Spinal cord (tissue), 10 donors: ENCODE measurements around the gene TRIM17. TPM values are rescaled to one million over a fixed set of nuclear protein-coding genes. Genes with fewer than 3 reads are reported as not detected.
A peak's percentile ranks its signal among the peaks of the same experiment; 100 is the strongest.

Source experiments
- DNase-seq, 6 donors: peaks; one replicate each; pipeline versions ENCODE4 v3.0.0 to v3.0.0-alpha.2; 2013 to 2015; ENCODE audit warnings: low spot score in 6 of 6, low read depth in 4 of 6
- H3K27ac ChIP-seq: one replicate; pipeline ENCODE4 v1.5.1; 2013; ENCODE audit warnings: low read depth, low read length, control low read depth
- H3K27me3 ChIP-seq: one replicate; pipeline ENCODE4 v1.6.1; 2013; ENCODE audit warnings: low read length; ENCODE audit not compliant: control insufficient read depth, insufficient read depth
- H3K36me3 ChIP-seq: one replicate; pipeline ENCODE4 v1.6.1; 2013; ENCODE audit warnings: low read length; ENCODE audit not compliant: control insufficient read depth, insufficient read depth
- H3K4me1 ChIP-seq: one replicate; pipeline ENCODE4 v1.6.1; 2013; ENCODE audit warnings: low read length; ENCODE audit not compliant: control insufficient read depth, insufficient read depth
- H3K4me3 ChIP-seq: one replicate; pipeline ENCODE4 v1.5.1; 2013; ENCODE audit warnings: low read depth, low read length, control low read depth
- H3K9me3 ChIP-seq: one replicate; pipeline ENCODE4 v1.6.1; 2013; ENCODE audit warnings: low read length; ENCODE audit not compliant: control insufficient read depth, insufficient read depth
- WGBS: methylation state at CpG from one replicate; pipeline ENCODE4 v1.1.5; 2013; ENCODE audit warnings: missing lambda C conversion rate; ENCODE audit not compliant: insufficient coverage; 5-methylcytosine and 5-hydroxymethylcytosine counted together
- long read RNA-seq, 4 donors: transcript quantifications; one replicate each; lab custom pipeline, GENCODE V29; 2026
- polyA plus RNA-seq, 2 donors: library from polyadenylated mRNA; unstranded; fragments of 120-200 nt; gene quantifications; one replicate each; pipeline ENCODE4 v1.2.1, GENCODE V29; 2013; ENCODE audit not compliant: insufficient read length in 2 of 2
- total RNA-seq, 2 donors: library from RNA; depleted of rRNA in 1 of 2; stranded (reverse); fragments of 120-200 nt in 1 of 2; fragments of >200 nt in 1 of 2; gene quantifications; one replicate each; pipeline versions ENCODE4 v1.2.3 to v1.2.4, GENCODE V29; 2013 to 2014
- donor health status: healthy.

TRIM17 gene, protein sequence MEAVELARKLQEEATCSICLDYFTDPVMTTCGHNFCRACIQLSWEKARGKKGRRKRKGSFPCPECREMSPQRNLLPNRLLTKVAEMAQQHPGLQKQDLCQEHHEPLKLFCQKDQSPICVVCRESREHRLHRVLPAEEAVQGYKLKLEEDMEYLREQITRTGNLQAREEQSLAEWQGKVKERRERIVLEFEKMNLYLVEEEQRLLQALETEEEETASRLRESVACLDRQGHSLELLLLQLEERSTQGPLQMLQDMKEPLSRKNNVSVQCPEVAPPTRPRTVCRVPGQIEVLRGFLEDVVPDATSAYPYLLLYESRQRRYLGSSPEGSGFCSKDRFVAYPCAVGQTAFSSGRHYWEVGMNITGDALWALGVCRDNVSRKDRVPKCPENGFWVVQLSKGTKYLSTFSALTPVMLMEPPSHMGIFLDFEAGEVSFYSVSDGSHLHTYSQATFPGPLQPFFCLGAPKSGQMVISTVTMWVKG
- total RNA-seq (1 to 10 TPM; 2.2 to 5.2 TPM), polyA plus RNA-seq (1 to 10 TPM; 3.6 to 6.1 TPM)
- long read RNA-seq, donor 1, result 0 reads
- long read RNA-seq, donor 2, result 0 reads
- long read RNA-seq, donor 3, result 0 reads
- long read RNA-seq, donor 4, result 0 reads

DNA sequence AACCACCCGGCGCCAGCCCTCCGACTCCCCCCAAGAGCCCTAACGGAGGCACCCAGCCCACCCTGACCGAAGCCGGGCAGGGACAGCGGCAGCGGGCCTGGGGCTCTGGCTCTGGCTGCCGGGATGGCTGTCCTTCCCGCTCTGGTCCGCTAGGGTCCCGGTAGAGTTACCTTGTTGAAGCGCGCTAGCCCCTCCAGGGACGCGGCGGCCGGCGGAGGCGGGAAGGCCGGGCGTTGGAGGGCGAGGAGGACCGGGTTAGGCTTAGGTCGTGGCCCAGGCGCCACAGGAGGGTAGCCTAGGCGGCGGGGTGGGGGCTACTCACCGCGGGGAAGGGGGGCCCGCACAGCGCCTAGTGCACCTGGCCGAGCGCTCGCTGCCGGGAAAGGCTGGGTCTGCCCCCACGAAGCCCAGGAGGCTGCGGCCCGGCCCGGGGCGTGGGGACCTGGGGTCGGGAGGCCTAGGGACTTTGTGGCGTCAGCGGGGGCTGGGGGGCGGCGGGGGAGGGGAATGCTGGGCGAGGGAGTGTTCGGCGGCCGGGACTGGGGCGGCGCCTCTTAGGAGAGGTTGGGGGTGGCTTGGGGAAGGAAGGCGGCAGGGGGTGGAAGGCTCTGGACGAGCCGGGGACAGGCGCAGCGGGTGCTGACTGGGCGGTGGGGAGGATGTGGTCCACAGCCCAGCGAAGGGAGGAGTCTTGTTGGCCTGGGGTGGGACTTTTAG is at the start of gene TRIM17:
TSS of gene TRIM17 (minus strand) at position 645 of the 717 bp plus-strand sequence. CDS start 1,789 bp downstream, outside the sequence.
- no peak within 1 kb of the TSS for H3K27ac ChIP-seq
- DNase-seq, result peak in 2 of 6 donors; percentile 51
- WGBS, result under 1% methylated on average over 56 of the region's 59 CpGs

DNA sequence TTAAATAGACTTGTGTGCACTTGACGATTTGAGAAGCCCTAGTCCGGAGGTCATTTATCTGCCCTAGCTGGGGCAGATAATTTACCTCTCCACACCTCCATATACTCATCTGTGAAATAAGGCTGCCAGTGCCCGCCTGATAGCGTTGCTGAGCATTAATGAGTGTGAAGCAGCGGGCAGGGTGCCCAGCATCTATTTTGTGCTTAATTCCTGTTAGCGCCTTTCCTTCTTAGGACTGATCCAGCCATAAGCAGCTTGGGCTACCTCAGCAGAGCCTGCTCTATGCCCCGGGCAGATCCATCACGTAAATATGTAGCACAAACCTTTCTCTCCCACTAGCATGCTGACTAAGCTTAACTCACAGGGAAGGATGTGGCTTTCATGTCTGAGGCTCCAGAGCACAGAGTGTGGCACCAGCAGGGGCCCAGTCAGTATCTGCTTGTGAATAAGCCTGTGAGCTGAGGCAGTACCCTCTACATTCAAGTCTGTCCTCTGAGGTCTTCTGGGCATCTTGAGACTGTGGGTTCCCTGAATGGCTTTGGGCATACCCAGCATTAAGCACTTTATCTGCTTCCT is 49.0 kb upstream of the TRIM17 start:
- 33% methylated on average over 6 of the region's 8 CpGs for WGBS
- Histone ChIP-seq H3K36me3 (no peaks in the 10 kb centered on the region), H3K27ac (no peak overlapping the region), H3K4me3 (no peak overlapping the region), H3K9me3 (no peaks in the 10 kb centered on the region), H3K27me3 (peaks cover 32% of the 10 kb centered on the region), H3K4me1 (peaks cover 19% of the 10 kb centered on the region)
- DNase-seq, result peak in 2 of 6 donors; percentile 61 to 67

More for the DNA sequence above, at the start of gene TRIM17:
- Histone ChIP-seq H3K4me1 (peaks cover 25% of the 10 kb centered on the region), H3K36me3 (peaks cover 5% of the 10 kb centered on the region), H3K27me3 (peaks cover 27% of the 10 kb centered on the region), H3K9me3 (no peaks in the 10 kb centered on the region), H3K4me3 (peak within 1 kb of the TSS; percentile 46)

DNA sequence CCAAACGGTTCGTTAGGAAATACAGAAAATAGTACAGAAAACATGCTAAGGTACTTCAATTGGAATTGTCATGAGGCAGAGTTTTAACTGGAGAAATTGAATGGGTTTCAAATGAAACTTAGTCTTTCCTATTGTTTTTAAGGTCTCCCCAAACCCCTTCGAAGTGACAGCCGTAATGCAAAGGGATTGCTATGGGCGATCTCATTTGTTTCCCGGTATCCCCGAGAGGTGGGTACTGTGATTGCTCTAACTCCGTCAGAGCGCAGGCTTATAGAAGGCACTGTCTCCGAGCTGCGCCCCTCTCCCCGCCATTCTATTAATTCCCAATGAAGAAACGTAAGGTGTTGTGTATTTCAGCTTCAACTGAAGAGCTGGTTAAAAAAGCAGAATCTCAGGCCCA is 48.5 kb upstream of the TRIM17 start:
- Histone ChIP-seq H3K27me3 (peaks cover 29% of the 10 kb centered on the region), H3K4me1 (peaks cover 19% of the 10 kb centered on the region), H3K27ac (peak overlapping the region; percentile 76), H3K36me3 (no peaks in the 10 kb centered on the region), H3K9me3 (no peaks in the 10 kb centered on the region), H3K4me3 (peak overlapping the region; percentile 68)
- peak in 2 of 6 donors; percentile 54 to 88 for DNase-seq
- 0% methylated on average over 7 of the region's 13 CpGs for WGBS

DNA sequence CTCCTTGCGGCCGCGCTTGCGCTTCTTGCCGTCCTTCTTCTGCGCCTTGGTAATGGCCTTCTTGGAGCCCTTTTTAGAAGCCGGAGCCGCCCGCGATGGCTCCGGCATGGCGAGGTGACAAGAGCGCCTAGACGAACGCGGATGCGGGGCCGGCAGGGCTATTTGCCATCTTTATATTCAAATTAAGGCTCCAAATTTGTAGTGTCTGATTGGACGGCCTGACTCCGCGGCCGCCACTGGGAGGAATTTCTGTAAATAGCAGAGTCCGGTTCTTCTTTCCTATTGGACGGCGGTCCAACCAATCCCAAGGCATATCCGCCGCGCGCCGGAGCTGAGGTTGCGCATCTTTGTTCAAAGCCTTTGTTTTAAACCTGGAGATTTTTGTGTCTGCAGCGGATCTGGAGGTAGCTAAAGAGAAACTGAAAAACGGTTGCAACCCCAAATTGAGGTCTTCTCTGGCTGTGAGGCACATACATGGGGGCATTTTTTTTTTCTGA is 47.9 kb upstream of the TRIM17 start:
- Histone ChIP-seq H3K36me3 (no peaks in the 10 kb centered on the region), H3K4me3 (peak overlapping the region; percentile 68), H3K27ac (peak overlapping the region; percentile 76), H3K27me3 (peaks cover 24% of the 10 kb centered on the region), H3K9me3 (no peaks in the 10 kb centered on the region), H3K4me1 (peaks cover 18% of the 10 kb centered on the region)
- 0% methylated on average over 33 of the region's 33 CpGs for WGBS
- peak in 5 of 6 donors; percentile 74 to 99 (median 89) for DNase-seq

DNA sequence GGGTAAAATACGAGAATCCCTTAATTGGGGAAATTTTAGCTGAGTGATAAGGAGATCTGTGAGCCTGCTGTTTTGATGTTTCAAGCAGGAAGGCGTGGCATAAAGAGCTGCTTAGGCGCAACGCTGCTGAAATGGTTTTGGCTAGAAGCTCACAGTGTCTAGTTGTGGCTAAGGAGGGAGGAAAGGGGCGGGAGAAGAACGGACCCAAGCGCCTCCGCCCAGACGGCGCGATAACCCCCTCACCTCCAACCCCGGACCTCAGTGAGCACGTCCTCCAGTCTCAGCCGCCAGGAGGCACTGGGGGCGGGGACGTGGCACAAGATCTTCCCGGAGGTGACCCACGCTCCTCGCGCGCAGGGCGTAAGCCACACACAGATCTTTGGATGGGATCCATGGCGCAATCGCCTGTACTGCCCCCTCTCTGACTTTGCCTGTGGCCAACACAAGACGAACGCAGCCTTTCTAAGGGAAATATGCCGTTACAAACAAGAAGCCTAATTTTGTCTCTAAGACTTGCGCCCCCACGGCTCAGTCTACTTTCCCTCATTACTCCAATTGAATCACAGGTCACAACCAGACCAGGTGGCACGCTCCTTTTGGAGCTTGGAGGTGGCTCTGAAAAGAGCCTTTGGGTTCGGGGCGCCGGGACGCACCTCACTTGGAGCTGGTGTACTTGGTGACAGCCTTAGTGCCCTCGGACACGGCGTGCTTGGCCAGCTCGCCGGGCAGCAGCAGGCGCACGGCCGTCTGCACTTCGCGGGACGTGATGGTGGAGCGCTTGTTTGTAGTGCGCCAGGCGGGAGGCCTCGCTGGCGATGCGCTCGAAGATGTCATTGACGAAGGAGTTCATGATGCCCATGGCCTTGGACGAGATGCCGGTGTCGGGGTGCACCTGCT is 47.1 kb upstream of the TRIM17 start:
- no peaks in the 10 kb centered on the region for H3K9me3 ChIP-seq
- H3K36me3 ChIP-seq, result no peaks in the 10 kb centered on the region
- H3K27ac ChIP-seq, result no peak overlapping the region
- peak overlapping the region; percentile 68 for H3K4me3 ChIP-seq
- WGBS, result under 1% methylated on average over 39 of the region's 56 CpGs
- peak in 2 of 6 donors; percentile 32 to 51 for DNase-seq
- peaks cover 23% of the 10 kb centered on the region for H3K4me1 ChIP-seq
- H3K27me3 ChIP-seq, result peaks cover 19% of the 10 kb centered on the region

DNA sequence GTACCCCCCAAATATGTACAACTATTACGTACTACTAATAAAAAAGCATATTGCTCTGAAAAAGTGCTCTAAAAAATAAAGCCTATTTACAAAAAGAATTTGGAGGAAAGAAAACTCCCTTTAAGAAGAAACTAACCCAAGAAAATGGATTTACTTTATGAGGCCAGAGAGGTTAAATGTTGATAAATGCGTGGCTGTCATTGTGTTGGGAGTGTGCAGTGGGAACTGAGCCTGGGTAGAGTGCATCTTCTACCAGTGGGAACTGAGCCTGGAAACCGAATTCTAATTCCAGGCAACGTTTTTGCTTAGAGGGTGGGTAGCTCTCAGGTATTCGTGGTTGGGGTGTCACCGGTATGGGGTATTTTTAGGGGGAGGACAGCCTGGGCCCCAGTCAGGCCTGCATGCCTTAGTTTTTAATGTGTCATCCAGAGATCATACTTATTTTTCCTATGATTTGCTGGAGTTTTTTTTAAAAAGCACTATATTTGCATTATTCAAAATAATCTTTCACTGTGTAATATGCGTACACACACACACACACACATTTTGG is 46.4 kb upstream of the TRIM17 start:
- Histone ChIP-seq H3K4me1 (peaks cover 30% of the 10 kb centered on the region), H3K27ac (no peak overlapping the region), H3K4me3 (no peak overlapping the region), H3K27me3 (peaks cover 19% of the 10 kb centered on the region), H3K36me3 (no peaks in the 10 kb centered on the region), H3K9me3 (no peaks in the 10 kb centered on the region)
- WGBS, result 49% methylated on average over 3 of the region's 7 CpGs
- DNase-seq, result no peak

DNA sequence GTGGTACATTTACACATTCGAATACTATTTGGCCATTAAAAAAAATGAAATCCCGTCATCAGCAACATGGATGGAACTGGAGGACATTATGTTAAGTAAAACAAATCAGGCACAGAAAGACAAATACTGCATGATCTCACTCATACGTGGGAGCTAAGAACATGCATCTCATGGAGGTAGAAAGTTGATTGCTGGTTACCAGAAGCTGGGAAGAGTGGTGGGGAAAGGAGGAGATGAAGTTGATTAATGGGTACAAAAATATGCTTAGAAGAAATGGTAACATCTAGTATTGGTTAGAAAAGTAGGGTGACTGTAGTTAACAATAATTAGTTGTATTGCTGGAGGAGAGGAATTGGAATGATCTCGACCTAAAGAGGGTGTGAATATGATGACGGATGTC is 45.9 kb upstream of the TRIM17 start:
- Histone ChIP-seq H3K27me3 (peaks cover 14% of the 10 kb centered on the region), H3K27ac (no peak overlapping the region), H3K4me1 (peaks cover 32% of the 10 kb centered on the region), H3K9me3 (no peaks in the 10 kb centered on the region), H3K4me3 (no peak overlapping the region), H3K36me3 (no peaks in the 10 kb centered on the region)
- DNase-seq, result no peak
- WGBS, result 83% methylated on average over 1 of the region's 5 CpGs

DNA sequence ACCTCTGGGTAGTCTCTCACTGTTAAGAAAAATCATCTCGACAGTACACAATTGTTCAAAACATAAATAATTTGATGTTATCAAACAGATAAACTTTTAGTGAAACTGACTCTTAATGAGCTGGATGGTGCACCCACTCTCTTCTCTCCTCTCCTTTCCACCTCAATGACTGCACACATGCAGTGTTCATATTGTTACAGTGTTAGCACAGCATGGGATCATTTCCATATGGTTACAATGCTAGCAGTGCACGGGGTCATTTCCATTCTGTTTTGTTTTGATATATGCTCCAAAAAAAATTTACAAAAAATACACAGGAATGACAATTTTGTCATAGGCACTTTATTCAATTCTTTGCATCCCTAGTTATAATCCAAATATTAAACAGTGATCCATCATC is 44.2 kb upstream of the TRIM17 start:
- no peak overlapping the region for H3K4me3 ChIP-seq
- peaks cover 39% of the 10 kb centered on the region for H3K4me1 ChIP-seq
- H3K9me3 ChIP-seq, result no peaks in the 10 kb centered on the region
- H3K36me3 ChIP-seq, result no peaks in the 10 kb centered on the region
- no peak for DNase-seq
- H3K27ac ChIP-seq, result no peak overlapping the region
- H3K27me3 ChIP-seq, result peaks cover 9% of the 10 kb centered on the region
- WGBS, result no CpG with 5 or more reads among the region's 2 CpGs
